Right lobe of liver (tissue), 6 donors: ENCODE results near the gene SORBS2. TPM values are rescaled to one million over a fixed set of nuclear protein-coding genes. Genes with fewer than 3 reads are reported as not detected.

Source experiments
- ATAC-seq, 4 donors: fragments of 200-7000 bp; cut with Tn5 transposase; one replicate each; pipeline ENCODE4 v1.9.1; 2020; ENCODE audit warnings: mild to moderate bottlenecking in 4 of 4, moderate library complexity in 4 of 4
- DNase-seq, 3 donors: peaks; one replicate each; pipeline ENCODE4 v3.0.0-alpha.2; 2020
- H3K27ac ChIP-seq, 3 donors: fragments of 200-600 bp; one replicate each; pipeline ENCODE4 v1.8.0; 2022
- H3K27me3 ChIP-seq, 2 donors: fragments of 200-600 bp; one replicate each; pipeline ENCODE4 v1.8.0; 2022
- H3K36me3 ChIP-seq, 4 donors: fragments of 200-600 bp; sonication (generic) in 1 of 4; one replicate each; pipeline versions ENCODE4 v1.5.1 to v1.8.0; 2017 to 2022; ENCODE audit warnings: control low read depth in 1 of 4
- H3K4me1 ChIP-seq, 4 donors: fragments of 200-600 bp; sonication (generic) in 1 of 4; one replicate each; pipeline versions ENCODE4 v1.5.1 to v1.8.0; 2017 to 2022; ENCODE audit warnings: control low read depth in 1 of 4
- H3K4me3 ChIP-seq, 3 donors: fragments of 200-600 bp; one replicate each; pipeline ENCODE4 v1.8.0; 2022
- H3K9me3 ChIP-seq, 4 donors: fragments of 200-600 bp; sonication (generic) in 1 of 4; one replicate each; pipeline versions ENCODE4 v1.5.1 to v1.8.0; 2017 to 2022; ENCODE audit warnings: control low read depth in 1 of 4
- CTCF ChIP-seq, 4 donors: fragments of 200-600 bp in 3 of 4; fragments of 450-650 bp in 1 of 4; IDR thresholded peaks; one replicate each; pipeline versions ENCODE4 v1.5.1 to v1.8.0; 2016 to 2022; ENCODE audit warnings: antibody characterized with exemption in 4 of 4, mild to moderate bottlenecking in 2 of 4
- POLR2A ChIP-seq: fragments of 450-650 bp; IDR thresholded peaks from one replicate; pipeline ENCODE4 v1.6.1; 2017; ENCODE audit warnings: antibody characterized with exemption, mild to moderate bottlenecking
- WGBS: methylation state at CpG from one replicate; pipeline ENCODE4 v1.1.6; 2018; ENCODE audit warnings: low coverage, low lambda C conversion rate; ENCODE audit not compliant: insufficient coverage; ENCODE audit errors: missing lambda C conversion rate; 5-methylcytosine and 5-hydroxymethylcytosine counted together
- intact Hi-C, 2 donors: fragments of 100-400 bp; cut with DNase I; formaldehyde crosslinking; loops; one replicate each; pipeline versions ENCODE4 v1.11.2 to v1.14.1; 2022
- total RNA-seq, 6 experiments: library from RNA; depleted of rRNA in 2 of 6; stranded (reverse); fragments of >200 nt in 2 of 6; fragmentation: NEBNext Ultra II Directional in 3 of 6; extraction: Animal tissue kit (Norgen Biotek cat#: 25700) in 3 of 6; gene quantifications; one replicate each; pipeline versions ENCODE4 v1.1.0 to v1.2.4, GENCODE V29; 2016 to 2023
- donor health status: DM: no; HTN: yes; CAD: no.
- donor health status: DM: no; HTN: no; CAD: no.
- donor health status: DM: no; HTN: no; CAD: no.
- donor health status: DM: no; HTN: yes; CAD: no.
- donor health status: DM: no; HTN: yes; CAD: no.

SORBS2 gene
- total RNA-seq, 6 experiments from 2014 or later: 60.8 to 144 (median 107) TPM

GRCh38 chr4:185549095-185549639 is 262.8 kb downstream of the SORBS2 start:
- no peak for ATAC-seq
- no peak for DNase-seq
- TF ChIP-seq CTCF (IDR thresholded peaks at IDR 0.05) (no peak), POLR2A (no peak)

DNA sequence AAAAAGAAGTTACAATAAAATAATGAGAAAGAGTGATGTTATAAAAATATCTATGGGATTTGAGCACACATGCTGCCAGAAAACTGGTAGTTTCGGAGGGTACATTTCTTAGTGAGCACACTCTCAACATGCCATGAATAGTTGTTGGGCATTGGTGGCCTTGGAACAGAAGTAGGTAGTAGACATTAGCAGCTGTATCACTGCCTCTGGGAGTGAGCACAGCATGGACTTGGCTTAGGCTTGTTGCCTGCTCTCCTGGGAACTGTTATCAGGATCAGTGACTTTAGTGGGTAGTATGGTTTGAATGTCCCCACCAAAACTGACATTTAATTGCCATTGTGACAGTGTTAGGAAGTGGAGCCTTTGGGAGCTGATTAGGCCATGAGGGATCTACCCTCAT is 263.4 kb downstream of the SORBS2 start:
- Histone ChIP-seq H3K9me3 (no peaks in the 10 kb centered on the region), H3K27ac (no peak overlapping the region), H3K4me1 (no peaks in the 10 kb centered on the region), H3K4me3 (no peak overlapping the region), H3K36me3 (no peaks in the 10 kb centered on the region), H3K27me3 (no peaks in the 10 kb centered on the region)
- 71% methylated on average over 1 of the region's 1 CpG for WGBS
- intact Hi-C loops: no loop called here
- ATAC-seq (no peak), DNase-seq (no peak)
- TF ChIP-seq CTCF (IDR thresholded peaks at IDR 0.05) (no peak), POLR2A (no peak)

More at GRCh38 chr4:185549095-185549639, 262.8 kb downstream of the SORBS2 start:
- Histone ChIP-seq H3K27me3 (no peaks in the 10 kb centered on the region), H3K27ac (no peak overlapping the region), H3K4me3 (no peak overlapping the region), H3K4me1 (no peaks in the 10 kb centered on the region), H3K9me3 (no peaks in the 10 kb centered on the region), H3K36me3 (no peaks in the 10 kb centered on the region)
- intact Hi-C loops: no loop called here
- 8% methylated on average over 1 of the region's 2 CpGs for WGBS

- TF ChIP-seq CTCF (IDR thresholded peaks at IDR 0.05) (no peak), POLR2A (no peak)
- Histone ChIP-seq H3K4me3 (no peak overlapping the region), H3K36me3 (no peaks in the 10 kb centered on the region), H3K4me1 (no peaks in the 10 kb centered on the region), H3K9me3 (no peaks in the 10 kb centered on the region), H3K27me3 (no peaks in the 10 kb centered on the region), H3K27ac (no peak overlapping the region)
- DNase-seq (no peak), ATAC-seq (no peak)
- 73% methylated on average over 6 of the region's 6 CpGs for WGBS
- intact Hi-C loops: no loop called here
Observed at GRCh38 chr4:185546335-185546734, 265.7 kb downstream of the SORBS2 start.

DNA sequence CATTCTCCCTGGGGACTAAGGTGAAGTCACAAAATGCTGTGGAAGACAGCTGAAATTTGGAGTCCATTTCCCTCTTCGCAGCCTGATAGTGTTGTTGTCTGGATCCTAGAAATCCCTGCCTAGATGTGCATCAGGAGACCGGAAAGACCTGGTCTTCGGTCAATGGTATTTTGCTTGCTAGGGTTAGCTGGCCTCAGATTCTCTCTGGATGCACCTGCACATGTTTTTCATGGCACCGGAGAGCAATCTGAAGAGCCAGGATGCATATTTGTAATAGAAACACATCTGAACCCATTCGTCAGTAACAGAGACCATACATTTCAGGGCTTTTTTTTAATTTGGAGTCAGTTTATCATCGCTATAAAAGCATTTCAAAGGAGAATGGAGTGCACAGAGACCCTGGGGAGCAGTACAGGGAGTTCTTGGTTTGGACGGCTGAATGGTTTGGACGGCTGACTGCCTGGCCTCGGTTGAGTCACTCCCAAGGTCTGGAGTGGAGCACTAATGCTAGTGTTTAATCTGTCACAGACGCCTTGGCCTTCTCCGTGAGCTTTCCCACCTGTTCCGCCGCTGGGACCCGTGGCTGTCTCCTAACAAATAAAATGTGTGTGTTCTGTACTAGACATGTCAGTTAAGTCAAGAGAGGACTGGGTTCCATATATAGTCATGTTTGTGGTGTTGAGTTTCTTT is 269.2 kb downstream of the SORBS2 start:
- no peak overlapping the region for H3K27ac ChIP-seq
- WGBS: 43% methylated on average over 11 of the region's 14 CpGs
- no peaks in the 10 kb centered on the region for H3K27me3 ChIP-seq
- no peaks in the 10 kb centered on the region for H3K36me3 ChIP-seq
- no peak for ATAC-seq
- H3K4me1 ChIP-seq: no peaks in the 10 kb centered on the region
- intact Hi-C loops: no loop called here
- H3K9me3 ChIP-seq: no peaks in the 10 kb centered on the region
- H3K4me3 ChIP-seq: no peak overlapping the region
- DNase-seq: no peak
- TF ChIP-seq POLR2A (no peak), CTCF (IDR thresholded peaks at IDR 0.05) (no peak)
